Activated B cell treated with CpG ODN at 0.5 μM for 24 hours (primary cell): Measurements from ENCODE around the gene PTPN14. TPM values are rescaled to one million over a fixed set of nuclear protein-coding genes. Genes with fewer than 3 reads are reported as not detected.

Source experiments
- ATAC-seq: fragments of 200-7000 bp; cut with Tn5 transposase; one replicate; pipeline ENCODE4 v1.10.0; 2021; ENCODE audit warnings: low read depth, mild to moderate bottlenecking, moderate library complexity
- CTCF ChIA-PET: fragments of 350-600 bp; sonication (Branson Sonifier 250); formaldehyde crosslinking; loops from one replicate; lab custom pipeline; 2021; ENCODE audit warnings: antibody characterized with exemption; lab: Charles Lee
- POLR2A ChIA-PET: fragments of 350-600 bp; sonication (Branson Sonifier 250); formaldehyde crosslinking; loops from one replicate; lab custom pipeline; 2021; ENCODE audit warnings: antibody characterized with exemption; lab: Charles Lee
- DNase-seq: peaks from one replicate; pipeline ENCODE4 v3.0.0; 2022
- H3K27ac Mint-ChIP-seq: one replicate; pipeline ENCODE4 v1.8.0; 2020; ENCODE audit warnings: mixed read lengths
- H3K27me3 Mint-ChIP-seq: one replicate; pipeline ENCODE4 v1.8.0; 2021; ENCODE audit warnings: mixed read lengths
- H3K36me3 Mint-ChIP-seq: one replicate; pipeline ENCODE4 v1.8.0; 2021; ENCODE audit warnings: low read depth, mixed read lengths
- H3K4me1 Mint-ChIP-seq: one replicate; pipeline ENCODE4 v1.8.0; 2021; ENCODE audit warnings: mixed read lengths
- H3K4me3 Mint-ChIP-seq: one replicate; pipeline ENCODE4 v1.8.0; 2020; ENCODE audit warnings: mild to moderate bottlenecking, mixed read lengths
- H3K9me3 Mint-ChIP-seq: one replicate; pipeline ENCODE4 v1.8.0; 2020; ENCODE audit warnings: mixed read lengths
- CTCF ChIP-seq: fragments of 200-600 bp; IDR thresholded peaks from one replicate; pipeline ENCODE4 v1.8.0; 2022; ENCODE audit warnings: antibody characterized with exemption, mild to moderate bottlenecking
- intact Hi-C: fragments of 100-400 bp; cut with micrococcal nuclease; formaldehyde crosslinking; loops from one replicate; pipeline ENCODE4 v1.15.1; 2024
- total RNA-seq: library from RNA; stranded (reverse); gene quantifications from 2 replicates; pipeline ENCODE4 v1.2.3, GENCODE V29; 2022

PTPN14 gene
- total RNA-seq, 1 donor from 2014 or later: not detected

DNA sequence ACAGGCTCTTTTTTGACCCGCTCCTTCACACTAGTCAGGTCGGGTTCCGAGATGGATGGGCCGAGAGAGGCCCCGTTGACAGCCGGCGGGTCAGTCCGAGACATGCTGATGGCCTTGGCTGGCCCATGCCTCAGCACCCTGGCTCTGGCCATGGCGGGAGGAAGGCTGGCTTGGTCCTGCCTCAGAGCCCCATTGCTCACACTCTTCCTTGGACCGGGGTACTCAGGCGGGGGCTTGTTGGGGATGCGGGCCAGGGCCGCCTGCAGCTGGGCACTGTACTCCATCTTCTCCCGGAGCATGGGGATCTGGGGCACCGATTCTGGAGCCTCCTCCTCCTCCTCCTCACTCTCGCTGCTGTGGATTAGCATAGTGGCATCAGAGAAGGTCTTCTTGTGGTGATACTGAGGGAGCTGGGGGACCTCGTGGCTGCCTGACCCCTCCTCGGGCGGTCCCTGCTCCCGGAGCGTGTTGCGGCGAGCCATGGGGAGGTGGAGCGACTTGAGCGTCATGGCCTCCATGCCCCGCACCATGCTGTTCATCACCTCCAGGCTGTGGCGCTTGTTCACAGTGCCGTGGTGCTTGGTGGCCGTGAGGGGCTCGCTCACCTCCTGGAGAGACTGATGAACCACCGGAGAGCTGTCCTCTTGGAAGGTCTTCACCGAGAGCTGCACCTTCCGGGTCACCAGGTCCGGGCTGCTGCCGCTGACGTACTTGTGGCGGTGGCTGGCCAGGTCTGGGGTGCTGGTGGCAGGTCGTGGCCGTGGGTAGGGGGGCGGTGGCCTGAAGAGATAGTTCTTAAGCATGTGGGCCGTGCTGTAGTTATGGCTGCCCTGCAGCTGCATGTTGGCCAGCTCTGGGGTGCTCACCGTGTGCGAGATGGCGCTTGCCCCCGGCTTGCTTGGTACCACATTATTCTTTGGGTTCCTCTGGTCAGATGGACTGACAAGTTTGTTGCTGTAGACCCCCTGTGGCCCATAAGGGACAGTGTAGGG lies 167.7 kb downstream of the PTPN14 start:
- intact Hi-C loops: no loop called here
- no peak for TF ChIP-seq CTCF
- DNase-seq: no peak
- Mint-ChIP-seq H3K9me3 (no peaks in the 10 kb centered on the region), H3K4me1 (no peaks in the 10 kb centered on the region), H3K4me3 (no peak overlapping the region), H3K27me3 (no peaks in the 10 kb centered on the region), H3K27ac (no peak overlapping the region), H3K36me3 (no peaks in the 10 kb centered on the region)
- ATAC-seq: no peak
- ChIA-PET CTCF (no interaction called here), POLR2A (no interaction called here)

- TF ChIP-seq CTCF: no peak
- no peak overlapping the region for H3K27ac Mint-ChIP-seq
- ChIA-PET POLR2A (no interaction called here), CTCF (no interaction called here)
- no peak overlapping the region for H3K4me3 Mint-ChIP-seq
- no peak for DNase-seq
- no peaks in the 10 kb centered on the region for H3K36me3 Mint-ChIP-seq
- ATAC-seq: no peak
- no peaks in the 10 kb centered on the region for H3K27me3 Mint-ChIP-seq
- intact Hi-C loops: no loop called here
- no peaks in the 10 kb centered on the region for H3K9me3 Mint-ChIP-seq
- H3K4me1 Mint-ChIP-seq: no peaks in the 10 kb centered on the region
These were observed 170.3 kb downstream of the PTPN14 start for GRCh38 chr1:214380986-214381695.

- ChIA-PET CTCF (no interaction called here), POLR2A (no interaction called here)
- Mint-ChIP-seq H3K4me1 (no peaks in the 10 kb centered on the region), H3K27ac (no peak overlapping the region), H3K4me3 (no peak overlapping the region), H3K36me3 (no peaks in the 10 kb centered on the region), H3K27me3 (no peaks in the 10 kb centered on the region), H3K9me3 (no peaks in the 10 kb centered on the region)
- TF ChIP-seq CTCF: no peak
- no peak for ATAC-seq
- intact Hi-C loops: no loop called here
- DNase-seq: no peak
These were observed 171.0 kb downstream of the PTPN14 start for GRCh38 chr1:214380396-214380795.

DNA sequence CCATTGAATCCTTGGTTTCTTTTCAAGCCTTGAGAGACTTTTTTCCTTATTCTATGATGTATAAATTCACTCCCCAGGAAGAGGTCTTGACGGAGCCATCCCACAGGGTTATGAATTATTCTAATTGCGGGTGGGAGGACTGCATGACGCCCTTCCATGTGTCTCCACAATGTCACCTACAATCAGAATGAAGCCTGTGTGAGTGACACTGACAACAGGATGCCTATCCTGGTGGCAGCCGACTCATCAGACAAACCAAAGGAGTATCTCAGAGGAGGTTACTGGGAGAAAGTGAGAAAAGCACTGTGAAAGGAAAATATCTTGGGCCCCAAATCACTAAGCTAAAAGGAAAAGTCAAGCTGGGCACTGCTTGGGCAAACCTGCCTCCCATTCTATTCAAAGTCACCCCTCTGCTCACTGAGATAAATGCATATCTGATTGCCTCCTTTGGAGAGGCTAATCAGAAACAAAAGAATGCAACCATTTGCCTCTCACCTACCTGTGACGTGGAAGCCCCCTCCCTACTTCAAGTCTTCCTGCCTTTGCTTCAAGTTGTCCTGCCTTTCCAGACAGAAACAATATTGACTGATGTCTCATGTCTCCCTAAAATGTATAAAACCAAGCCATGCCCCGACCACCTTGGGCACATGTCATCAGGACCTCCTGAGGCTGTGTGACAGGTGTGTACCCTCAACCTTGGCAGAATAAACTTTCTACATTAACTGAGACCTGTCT lies 172.0 kb downstream of the PTPN14 start:
- POLR2A ChIA-PET: no interaction called here
- Mint-ChIP-seq H3K4me3 (no peak overlapping the region), H3K9me3 (no peaks in the 10 kb centered on the region), H3K27ac (no peak overlapping the region), H3K36me3 (no peaks in the 10 kb centered on the region), H3K27me3 (no peaks in the 10 kb centered on the region), H3K4me1 (no peaks in the 10 kb centered on the region)
- CTCF ChIA-PET: no interaction called here
- ATAC-seq: no peak
- no peak for DNase-seq
- intact Hi-C loops: no loop called here
- TF ChIP-seq CTCF: no peak
